Osteoblast (primary cell): Measurements from ENCODE around the gene RANBP17. TPM values are rescaled to one million over a fixed set of nuclear protein-coding genes. Genes with fewer than 3 reads are reported as not detected.

ENCODE experiments used
- DNase-seq: peaks from one replicate; pipeline ENCODE4 v3.0.0; 2011; ENCODE audit warnings: low spot score, mixed read lengths; ENCODE audit not compliant: insufficient read length; ENCODE audit errors: missing footprints
- H2AFZ ChIP-seq: 2 replicates; pipeline ENCODE4 v1.6.0; 2011; ENCODE audit warnings: mild to moderate bottlenecking, low read length
- H3K27ac ChIP-seq: 2 replicates; pipeline ENCODE4 v1.5.1; 2011; ENCODE audit warnings: mild to moderate bottlenecking, low read depth, low read length, moderate library complexity
- H3K27me3 ChIP-seq: 2 replicates; pipeline ENCODE4 v1.6.0; 2012; ENCODE audit warnings: mild to moderate bottlenecking, control low read depth, inconsistent platforms, low read length, moderate library complexity; ENCODE audit not compliant: insufficient read depth
- H3K36me3 ChIP-seq: 2 replicates; pipeline ENCODE4 v1.5.1; 2011; ENCODE audit warnings: mild to moderate bottlenecking, low read length, control low read depth, moderate library complexity; ENCODE audit not compliant: insufficient read depth
- H3K4me1 ChIP-seq: 2 replicates; pipeline ENCODE4 v1.5.1; 2011; ENCODE audit warnings: mild to moderate bottlenecking, low read length, control low read depth, moderate library complexity; ENCODE audit not compliant: insufficient read depth
- H3K4me2 ChIP-seq: 2 replicates; pipeline ENCODE4 v1.6.0; 2011; ENCODE audit warnings: mild to moderate bottlenecking, low read length; ENCODE audit not compliant: insufficient read depth
- H3K4me3 ChIP-seq: fragments of 200-600 bp; sonication (generic); 3 replicates; pipeline ENCODE4 v1.5.1; 2012; ENCODE audit warnings: mild to moderate bottlenecking, low read length, inconsistent platforms; ENCODE audit not compliant: insufficient read depth
- H3K79me2 ChIP-seq: 2 replicates; pipeline ENCODE4 v1.6.0; 2012; ENCODE audit warnings: mild to moderate bottlenecking, low read length, control low read depth, inconsistent platforms; ENCODE audit not compliant: insufficient read depth
- H3K9me3 ChIP-seq: 2 replicates; pipeline ENCODE4 v1.5.1; 2011; ENCODE audit warnings: low read depth, low read length, control low read depth
- H4K20me1 ChIP-seq: 2 replicates; pipeline ENCODE4 v1.6.0; 2012; ENCODE audit warnings: mild to moderate bottlenecking, low read length, control low read depth; ENCODE audit not compliant: insufficient read depth
- total RNA-seq: library from RNA; depleted of rRNA; stranded (reverse); fragments of >200 nt; gene quantifications from 2 replicates; pipeline ENCODE4 v1.2.3, GENCODE V29; 2012
- TF ChIP-seq, protein P1 (sequence below): IDR thresholded peaks from 2 replicates; pipeline ENCODE4 v1.5.1; 2011; ENCODE audit warnings: mild to moderate bottlenecking, low read depth, low read length, moderate library complexity; ENCODE audit errors: extremely low read depth

RANBP17 gene
- total RNA-seq, 1 donor, result 4.0 TPM

DNA sequence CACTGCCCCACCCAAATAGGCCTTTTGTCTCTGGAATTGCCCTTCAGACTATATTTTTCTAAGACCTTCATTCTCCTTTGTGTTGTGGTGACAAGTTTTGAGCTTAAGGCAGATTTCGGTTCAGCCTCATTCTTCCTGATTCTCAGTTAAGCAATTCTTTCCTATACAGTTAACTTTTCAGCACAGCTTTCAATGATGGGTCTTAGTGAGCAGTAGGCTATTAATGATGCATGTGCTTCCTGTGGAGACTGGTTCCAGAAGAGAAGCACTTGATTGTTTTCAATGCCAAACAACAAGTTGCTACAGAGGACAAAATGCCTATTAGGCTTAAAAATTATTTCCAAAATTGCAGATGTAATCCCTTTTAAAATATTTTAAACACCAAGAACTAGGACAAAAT, 399.5 kb downstream of the RANBP17 start:
- H3K27ac ChIP-seq, result no peak overlapping the region
- H3K4me1 ChIP-seq, result no peaks in the 10 kb centered on the region
- DNase-seq, result no peak
- H2AFZ ChIP-seq, result no peak overlapping the region
- TF ChIP-seq, protein P1, sequence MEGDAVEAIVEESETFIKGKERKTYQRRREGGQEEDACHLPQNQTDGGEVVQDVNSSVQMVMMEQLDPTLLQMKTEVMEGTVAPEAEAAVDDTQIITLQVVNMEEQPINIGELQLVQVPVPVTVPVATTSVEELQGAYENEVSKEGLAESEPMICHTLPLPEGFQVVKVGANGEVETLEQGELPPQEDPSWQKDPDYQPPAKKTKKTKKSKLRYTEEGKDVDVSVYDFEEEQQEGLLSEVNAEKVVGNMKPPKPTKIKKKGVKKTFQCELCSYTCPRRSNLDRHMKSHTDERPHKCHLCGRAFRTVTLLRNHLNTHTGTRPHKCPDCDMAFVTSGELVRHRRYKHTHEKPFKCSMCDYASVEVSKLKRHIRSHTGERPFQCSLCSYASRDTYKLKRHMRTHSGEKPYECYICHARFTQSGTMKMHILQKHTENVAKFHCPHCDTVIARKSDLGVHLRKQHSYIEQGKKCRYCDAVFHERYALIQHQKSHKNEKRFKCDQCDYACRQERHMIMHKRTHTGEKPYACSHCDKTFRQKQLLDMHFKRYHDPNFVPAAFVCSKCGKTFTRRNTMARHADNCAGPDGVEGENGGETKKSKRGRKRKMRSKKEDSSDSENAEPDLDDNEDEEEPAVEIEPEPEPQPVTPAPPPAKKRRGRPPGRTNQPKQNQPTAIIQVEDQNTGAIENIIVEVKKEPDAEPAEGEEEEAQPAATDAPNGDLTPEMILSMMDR, result no peak
- no peaks in the 10 kb centered on the region for H3K27me3 ChIP-seq
- H3K9me3 ChIP-seq, result no peaks in the 10 kb centered on the region
- no peak overlapping the region for H3K4me3 ChIP-seq
- H3K4me2 ChIP-seq, result no peak overlapping the region
- H3K79me2 ChIP-seq, result no peaks in the 10 kb centered on the region
- no peaks in the 10 kb centered on the region for H3K36me3 ChIP-seq
- no peaks in the 10 kb centered on the region for H4K20me1 ChIP-seq

DNA sequence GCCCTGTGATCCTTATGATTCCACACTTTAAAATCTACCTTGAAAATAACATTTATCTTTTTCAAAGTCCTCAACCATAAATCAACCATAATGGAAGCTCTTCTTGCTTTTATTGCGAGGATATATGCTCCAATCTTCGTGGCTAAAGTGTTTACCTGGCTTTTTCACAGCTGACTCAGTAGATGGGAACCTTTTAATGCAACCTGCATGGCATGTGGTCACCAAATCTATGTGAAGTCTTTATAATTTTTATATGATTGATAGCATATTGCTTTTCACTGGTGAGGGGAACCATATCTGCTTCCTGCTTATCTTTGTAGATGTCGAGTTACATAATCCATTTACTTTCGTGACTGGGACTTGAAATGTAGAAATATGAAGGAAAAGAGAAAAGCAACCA, 400.1 kb downstream of the RANBP17 start:
- H3K27me3 ChIP-seq, result no peaks in the 10 kb centered on the region
- no peak overlapping the region for H2AFZ ChIP-seq
- H3K4me3 ChIP-seq, result no peak overlapping the region
- no peaks in the 10 kb centered on the region for H4K20me1 ChIP-seq
- TF ChIP-seq, protein P1, result no peak
- H3K4me2 ChIP-seq, result no peak overlapping the region
- H3K27ac ChIP-seq, result no peak overlapping the region
- no peaks in the 10 kb centered on the region for H3K79me2 ChIP-seq
- H3K36me3 ChIP-seq, result no peaks in the 10 kb centered on the region
- no peaks in the 10 kb centered on the region for H3K9me3 ChIP-seq
- no peaks in the 10 kb centered on the region for H3K4me1 ChIP-seq
- no peak for DNase-seq

DNA sequence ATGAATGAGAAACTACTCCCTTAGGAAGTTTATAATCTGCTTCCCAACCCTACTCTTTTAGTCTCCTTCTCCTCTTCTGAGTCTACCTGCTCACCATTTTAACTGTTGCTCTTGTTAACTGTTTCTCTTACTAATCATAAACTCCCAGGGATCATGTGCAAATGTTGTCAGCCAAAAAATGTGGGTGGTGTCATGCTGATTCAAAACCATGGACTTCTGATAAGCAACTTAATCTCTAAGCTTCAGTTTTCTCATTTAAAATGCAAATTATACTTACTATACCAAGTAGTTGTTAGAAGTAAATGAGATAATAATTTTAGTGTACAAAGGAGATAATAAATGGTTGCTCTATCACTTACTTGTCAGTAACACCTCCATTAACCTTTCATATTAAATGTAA, 401.4 kb downstream of the RANBP17 start:
- Histone ChIP-seq H3K4me1 (no peaks in the 10 kb centered on the region), H3K4me2 (no peak overlapping the region), H3K79me2 (no peaks in the 10 kb centered on the region), H3K27me3 (no peaks in the 10 kb centered on the region), H3K4me3 (no peak overlapping the region), H3K27ac (no peak overlapping the region), H2AFZ (no peak overlapping the region), H3K36me3 (no peaks in the 10 kb centered on the region), H4K20me1 (no peaks in the 10 kb centered on the region), H3K9me3 (no peaks in the 10 kb centered on the region)
- TF ChIP-seq, protein P1, result no peak
- DNase-seq, result no peak

DNA sequence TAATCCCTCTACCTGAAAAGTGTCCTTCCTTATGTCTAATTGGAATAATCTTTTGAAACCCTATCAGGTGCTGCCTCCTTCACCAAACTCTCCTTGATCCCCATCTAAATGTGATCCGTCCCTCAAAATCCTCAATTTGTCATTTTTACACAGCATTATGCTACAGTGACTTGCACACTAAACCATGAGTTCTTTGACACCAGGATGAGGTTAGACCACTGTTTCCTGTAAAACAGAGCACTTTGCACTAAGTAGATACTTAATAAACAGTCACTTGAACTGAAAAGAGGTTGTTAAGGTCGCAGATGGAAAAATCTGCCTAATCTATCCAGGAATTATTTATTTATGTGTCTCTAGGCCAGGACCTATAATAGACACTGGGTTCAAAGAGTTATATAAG, 403.0 kb downstream of the RANBP17 start:
- H3K79me2 ChIP-seq, result no peaks in the 10 kb centered on the region
- H2AFZ ChIP-seq, result no peak overlapping the region
- no peak overlapping the region for H3K27ac ChIP-seq
- DNase-seq, result no peak
- peaks cover 6% of the 10 kb centered on the region for H3K4me1 ChIP-seq
- H3K36me3 ChIP-seq, result no peaks in the 10 kb centered on the region
- no peaks in the 10 kb centered on the region for H4K20me1 ChIP-seq
- H3K9me3 ChIP-seq, result no peaks in the 10 kb centered on the region
- H3K4me2 ChIP-seq, result no peak overlapping the region
- H3K27me3 ChIP-seq, result no peaks in the 10 kb centered on the region
- TF ChIP-seq, protein P1, result no peak
- no peak overlapping the region for H3K4me3 ChIP-seq
